Measurements from ENCODE around the gene FOXO6. TPM values are rescaled to one million over a fixed set of nuclear protein-coding genes. Genes with fewer than 3 reads are reported as not detected.
A peak's percentile ranks its signal among the peaks of the same experiment; 100 is the strongest.

Gene FOXO6
- polyA plus RNA-seq, 1 donor (not counting 4 experiments of a cell fraction or from before 2014, with no cell fraction given) = not detected

- no peaks in the 10 kb centered on the region for H3K9me3 ChIP-seq (ENCODE audit: control insufficient read depth, low read depth, low read length)
- dilution Hi-C loops (cut with MboI; ENCODE audit: extremely low pct_ligation_motif_present, low sequenced_read_pairs) = no loop called here
- FAIRE-seq = no peak
- no peaks in the 10 kb centered on the region for H3K9me1 ChIP-seq (ENCODE audit: control insufficient read depth, extremely low read depth, insufficient read depth, low read length)
- peaks cover 7% of the 10 kb centered on the region for H3K4me1 ChIP-seq (ENCODE audit: control insufficient read depth, extremely low read depth, insufficient read depth, low read length)
- no peak overlapping the region for H3K9ac ChIP-seq (ENCODE audit: control insufficient read depth, extremely low read depth, insufficient read depth, low read length)
- H2AFZ ChIP-seq (ENCODE audit: control insufficient read depth, low read length) = no peak overlapping the region
- peak; percentile 16 to 72 (median 44) for TF ChIP-seq CTCF (optimal IDR thresholded peaks at IDR 0.05 in 1 of 3, IDR thresholded peaks at IDR 0.05 in 1 of 3, conservative IDR thresholded peaks at IDR 0.05 in 1 of 3; ENCODE audit: extremely low read depth in 1 of 3, insufficient read depth in 2 of 3, low read length in 3 of 3)
- no peak for TF ChIP-seq EZH2 (IDR thresholded peaks at IDR 0.05; ENCODE audit: low read length)
- no peak for DNase-seq (ENCODE audit: low read depth, low spot score)
- peak overlapping the region; percentile 39 for H3K4me2 ChIP-seq (ENCODE audit: control insufficient read depth, extremely low read depth, insufficient read depth, low read depth, low read length)
- no peaks in the 10 kb centered on the region for H3K27me3 ChIP-seq (ENCODE audit: control insufficient read depth, extremely low read depth, insufficient read depth, low read length)
- no peaks in the 10 kb centered on the region for H4K20me1 ChIP-seq (ENCODE audit: control insufficient read depth, extremely low read depth, insufficient read depth, low read length)
- H3K4me3 ChIP-seq (ENCODE audit: control insufficient read depth in 2 of 3, extremely low read depth in 1 of 3, insufficient read depth in 2 of 3, low read depth in 1 of 3, low read length in 3 of 3) = no peak overlapping the region
- no peaks in the 10 kb centered on the region for H3K79me2 ChIP-seq (ENCODE audit: control insufficient read depth, insufficient read depth, low read length)
- H3K36me3 ChIP-seq (ENCODE audit: control insufficient read depth in 2 of 2, extremely low read depth in 1 of 2, insufficient read depth in 2 of 2, low read length in 2 of 2) = no peaks in the 10 kb centered on the region
- no peak overlapping the region for H3K27ac ChIP-seq (ENCODE audit: control insufficient read depth, insufficient read depth, low read length)
These were observed 38.4 kb upstream of the FOXO6 start for GRCh38 chr1:41322835-41323234.

GRCh38 chr1:41323243-41323642, 38.0 kb upstream of the FOXO6 start:
- Histone ChIP-seq H3K27ac (ENCODE audit: control insufficient read depth, insufficient read depth, low read length) (no peak overlapping the region), H3K79me2 (ENCODE audit: control insufficient read depth, insufficient read depth, low read length) (no peaks in the 10 kb centered on the region), H3K9me3 (ENCODE audit: control insufficient read depth, low read depth, low read length) (no peaks in the 10 kb centered on the region), H4K20me1 (ENCODE audit: control insufficient read depth, extremely low read depth, insufficient read depth, low read length) (no peaks in the 10 kb centered on the region), H3K4me3 (ENCODE audit: control insufficient read depth in 2 of 3, extremely low read depth in 1 of 3, insufficient read depth in 2 of 3, low read depth in 1 of 3, low read length in 3 of 3) (no peak overlapping the region), H3K27me3 (ENCODE audit: control insufficient read depth, extremely low read depth, insufficient read depth, low read length) (no peaks in the 10 kb centered on the region), H3K9me1 (ENCODE audit: control insufficient read depth, extremely low read depth, insufficient read depth, low read length) (no peaks in the 10 kb centered on the region), H3K9ac (ENCODE audit: control insufficient read depth, extremely low read depth, insufficient read depth, low read length) (no peak overlapping the region), H3K36me3 (ENCODE audit: control insufficient read depth in 2 of 2, extremely low read depth in 1 of 2, insufficient read depth in 2 of 2, low read length in 2 of 2) (no peaks in the 10 kb centered on the region), H3K4me2 (ENCODE audit: control insufficient read depth, extremely low read depth, insufficient read depth, low read depth, low read length) (peak overlapping the region; percentile 39), H3K4me1 (ENCODE audit: control insufficient read depth, extremely low read depth, insufficient read depth, low read length) (peaks cover 7% of the 10 kb centered on the region), H2AFZ (ENCODE audit: control insufficient read depth, low read length) (no peak overlapping the region)
- peak; percentile 82 for FAIRE-seq
- TF ChIP-seq EZH2 (IDR thresholded peaks at IDR 0.05; ENCODE audit: low read length) (no peak), CTCF (optimal IDR thresholded peaks at IDR 0.05 in 1 of 3, IDR thresholded peaks at IDR 0.05 in 1 of 3, conservative IDR thresholded peaks at IDR 0.05 in 1 of 3; ENCODE audit: extremely low read depth in 1 of 3, insufficient read depth in 2 of 3, low read length in 3 of 3) (no peak)
- no peak for DNase-seq (ENCODE audit: low read depth, low spot score)
- dilution Hi-C loops (cut with MboI; ENCODE audit: extremely low pct_ligation_motif_present, low sequenced_read_pairs) = no loop called here
